K562 (cell line): Measurements from ENCODE around the gene CTXN1. TPM values are rescaled to one million over a fixed set of nuclear protein-coding genes. Genes with fewer than 3 reads are reported as not detected.

Source experiments
- FOXA3 ChIP-seq, 2 experiments: fragments of 450-650 bp in 1 of 2; sonication (generic) in 1 of 2; formaldehyde crosslinking; IDR thresholded peaks in 1 of 2; conservative IDR thresholded peaks in 1 of 2; 2 replicates each; pipeline versions ENCODE4 v1.4.0 to v1.8.0; 2020 to 2022; ENCODE audit warnings: mild to moderate bottlenecking in 2 of 2, missing genetic modification reagents in 1 of 2
- FOXJ3 ChIP-seq: sonication (generic); formaldehyde crosslinking; IDR thresholded peaks from 2 replicates; pipeline ENCODE4 v1.4.0; 2020; ENCODE audit warnings: mild to moderate bottlenecking, missing genetic modification reagents
- GABPA ChIP-seq: fragments of 200-800 bp; sonication (Bioruptor generic); conservative IDR thresholded peaks from 2 replicates; pipeline ENCODE4 v1.6.1; 2016; ENCODE audit warnings: low read depth, missing genetic modification characterization, missing compliant biosample characterization
- GATAD2B ChIP-seq: fragments of 450-650 bp; IDR thresholded peaks from 2 replicates; pipeline ENCODE4 v1.6.1; 2017; ENCODE audit warnings: mild to moderate bottlenecking, borderline replicate concordance
- HMGN3 ChIP-seq: IDR thresholded peaks from 2 replicates; pipeline ENCODE4 v1.6.1; 2011; ENCODE audit warnings: borderline replicate concordance, low read depth, mild to moderate bottlenecking, mixed read lengths, low read length; ENCODE audit not compliant: insufficient read length; ENCODE audit errors: extremely low read depth
- KAT8 ChIP-seq: fragments of 450-650 bp; IDR thresholded peaks from 2 replicates; pipeline ENCODE4 v1.6.1; 2016; ENCODE audit warnings: low read depth, mild to moderate bottlenecking
- MAFG ChIP-seq: fragments of 450-650 bp; conservative IDR thresholded peaks from 2 replicates; pipeline ENCODE4 v1.6.1; 2016; ENCODE audit warnings: missing genetic modification characterization, missing compliant biosample characterization
- MCM7 ChIP-seq, 2 experiments: fragments of 450-650 bp; IDR thresholded peaks; 2 replicates each; pipeline ENCODE4 v1.6.1; 2016 to 2018
- NRF1 ChIP-seq, 2 experiments: fragments of 450-650 bp; IDR thresholded peaks in 1 of 2; conservative IDR thresholded peaks in 1 of 2; 2 replicates each; pipeline ENCODE4 v1.6.1; 2014; ENCODE audit warnings: mild to moderate bottlenecking in 2 of 2
- POLR2AphosphoS5 ChIP-seq: IDR thresholded peaks from 2 replicates; pipeline ENCODE4 v1.6.1; 2011; ENCODE audit warnings: mild to moderate bottlenecking, low read depth, low read length, moderate library complexity; ENCODE audit not compliant: control insufficient read depth, insufficient read depth
- RBM39 ChIP-seq: fragments of 200-400 bp; formaldehyde crosslinking; optimal IDR thresholded peaks from 2 replicates; pipeline ENCODE3; 2018; ENCODE audit warnings: low read depth, low read length
- REST ChIP-seq, 2 experiments: fragments of 450-650 bp; formaldehyde crosslinking in 1 of 2; IDR thresholded peaks; 2 replicates each; pipeline versions ENCODE4 v1.4.0 to v1.6.1; 2014 to 2020; ENCODE audit warnings: mild to moderate bottlenecking in 2 of 2, borderline replicate concordance in 1 of 2, low read depth in 1 of 2
- ZBTB5 ChIP-seq: fragments of 450-650 bp; IDR thresholded peaks from 2 replicates; pipeline ENCODE4 v1.6.1; 2017; ENCODE audit warnings: antibody characterized with exemption
- ZNF24 ChIP-seq: fragments of 450-650 bp; IDR thresholded peaks from 2 replicates; pipeline ENCODE4 v1.6.1; 2016
- ZNF436 ChIP-seq: fragments of 250-450, 450-650 bp; sonication (Bioruptor Pico); formaldehyde crosslinking; IDR thresholded peaks from 2 replicates; pipeline ENCODE4 v1.7.0; 2020; ENCODE audit warnings: mild to moderate bottlenecking
- polyA plus RNA-seq, 8 experiments: library from polyadenylated mRNA; depleted of rRNA in 4 of 8; stranded (reverse) in 5 of 8; unstranded in 3 of 8; fragments of >200 nt; fragmentation: Nextera tagmentation in 2 of 8; fragmentation: Illumina TruSeq in 1 of 8; extraction: Ambion mirVana in 2 of 8; extraction: Trizol in 1 of 8; gene quantifications; 2 replicates each; pipeline versions ENCODE4 v1.2.1 to v1.2.3, GENCODE V29; 2011 to 2014; ENCODE audit warnings: inconsistent platforms in 1 of 8, missing spikeins in 1 of 8
- total RNA-seq, 7 experiments: library from RNA; depleted of rRNA in 6 of 7; stranded (reverse); fragments of >200 nt in 6 of 7; fragmentation: Illumina TruSeq in 2 of 7; extraction: Trizol in 2 of 7; gene quantifications; 2 replicates each; pipeline versions ENCODE4 v1.2.1 to v1.2.3, GENCODE V29; 2011 to 2021; ENCODE audit warnings: low replicate concordance in 1 of 7
- TF ChIP-seq, protein P1 (sequence below): sonication (generic); formaldehyde crosslinking; IDR thresholded peaks from 2 replicates; pipeline ENCODE4 v1.8.0; 2022; ENCODE audit warnings: missing genetic modification reagents, mild to moderate bottlenecking, moderate library complexity, borderline replicate concordance

CTXN1 gene
- total and polyA plus RNA-seq, 9 of the 15 experiments (the other 6 are each of a cell fraction or from before 2014, with no cell fraction given), result 0.15 to 37.4 (median 1.8) TPM; not detected in 2

DNA sequence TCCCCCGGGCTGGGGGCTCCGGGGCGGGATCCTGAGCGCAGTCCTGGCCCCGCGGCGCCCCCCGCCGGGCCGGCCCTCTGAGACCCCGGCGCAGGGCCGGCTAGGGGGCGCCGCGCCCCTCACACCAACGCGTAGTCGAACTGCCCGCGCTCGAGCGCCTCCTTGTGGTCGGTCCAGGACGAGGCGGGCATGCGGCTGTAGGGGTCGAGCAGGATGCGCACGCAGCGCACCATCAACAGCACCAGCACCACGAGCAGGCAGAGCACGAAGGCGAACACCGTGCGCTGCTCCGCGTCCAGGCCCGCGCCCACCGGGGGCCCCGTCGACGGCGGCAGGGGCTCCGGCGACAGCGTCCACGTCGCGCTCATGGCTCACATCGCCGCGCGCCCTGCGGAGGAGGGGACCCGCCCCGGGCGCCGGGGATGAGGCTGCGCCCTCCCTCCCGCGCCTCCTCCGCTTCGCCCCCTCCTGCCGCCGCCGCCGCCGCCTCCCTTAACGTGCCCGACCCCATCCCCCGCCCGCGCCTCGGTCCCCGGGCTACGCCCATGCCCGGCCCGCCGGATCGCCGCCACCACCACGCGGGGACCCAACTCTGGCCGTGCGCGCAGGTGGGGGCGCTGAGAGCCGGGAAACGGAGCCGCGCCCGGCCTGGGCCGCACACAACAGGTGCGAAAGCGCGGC, 624 bp downstream of the CTXN1 start (continued):
- TF ChIP-seq REST (IDR thresholded peaks at IDR 0.05; ENCODE audit: borderline replicate concordance) (peak; percentile 70), REST (CRISPR knock-in tag; IDR thresholded peaks at IDR 0.05; ENCODE audit: low read depth) (0 out of 2 replicates have a peak, but pooled peaks have one; percentile 55), HMGN3 (peak; percentile 22), POLR2AphosphoS5 (no peak), FOXJ3 (CRISPR knock-in tag) (no peak), FOXA3 (CRISPR knock-in tag; conservative IDR thresholded peaks at IDR 0.05 in 1 of 2, IDR thresholded peaks at IDR 0.05 in 1 of 2) (peak in 1 of 2 experiments; percentile 70; a peak in 1 of 4 replicates), GATAD2B (peak; percentile 82), ZBTB5 (no peak), RBM39 (no peak), MCM7 (IDR thresholded peaks at IDR 0.05) (no peak), ZNF24 (no peak), NRF1 (conservative IDR thresholded peaks at IDR 0.05 in 1 of 2, IDR thresholded peaks at IDR 0.05 in 1 of 2) (peak; percentile 84 to 88), MAFG (tag) (no peak), KAT8 (no peak), GABPA (tag) (no peak), ZNF436 (CRISPR knock-in tag) (no peak)
- TF ChIP-seq, protein P1, sequence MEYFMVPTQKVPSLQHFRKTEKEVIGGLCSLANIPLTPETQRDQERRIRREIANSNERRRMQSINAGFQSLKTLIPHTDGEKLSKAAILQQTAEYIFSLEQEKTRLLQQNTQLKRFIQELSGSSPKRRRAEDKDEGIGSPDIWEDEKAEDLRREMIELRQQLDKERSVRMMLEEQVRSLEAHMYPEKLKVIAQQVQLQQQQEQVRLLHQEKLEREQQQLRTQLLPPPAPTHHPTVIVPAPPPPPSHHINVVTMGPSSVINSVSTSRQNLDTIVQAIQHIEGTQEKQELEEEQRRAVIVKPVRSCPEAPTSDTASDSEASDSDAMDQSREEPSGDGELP, result peak; percentile 75
